ENCODE results near the gene SEPTIN11. TPM values are rescaled to one million over a fixed set of nuclear protein-coding genes. Genes with fewer than 3 reads are reported as not detected.

The SEPTIN11 gene
- total and polyA plus RNA-seq, 9 of the 15 experiments (the other 6 are each of a cell fraction or from before 2014, with no cell fraction given), result 25.7 to 142 (median 84.3) TPM

DNA sequence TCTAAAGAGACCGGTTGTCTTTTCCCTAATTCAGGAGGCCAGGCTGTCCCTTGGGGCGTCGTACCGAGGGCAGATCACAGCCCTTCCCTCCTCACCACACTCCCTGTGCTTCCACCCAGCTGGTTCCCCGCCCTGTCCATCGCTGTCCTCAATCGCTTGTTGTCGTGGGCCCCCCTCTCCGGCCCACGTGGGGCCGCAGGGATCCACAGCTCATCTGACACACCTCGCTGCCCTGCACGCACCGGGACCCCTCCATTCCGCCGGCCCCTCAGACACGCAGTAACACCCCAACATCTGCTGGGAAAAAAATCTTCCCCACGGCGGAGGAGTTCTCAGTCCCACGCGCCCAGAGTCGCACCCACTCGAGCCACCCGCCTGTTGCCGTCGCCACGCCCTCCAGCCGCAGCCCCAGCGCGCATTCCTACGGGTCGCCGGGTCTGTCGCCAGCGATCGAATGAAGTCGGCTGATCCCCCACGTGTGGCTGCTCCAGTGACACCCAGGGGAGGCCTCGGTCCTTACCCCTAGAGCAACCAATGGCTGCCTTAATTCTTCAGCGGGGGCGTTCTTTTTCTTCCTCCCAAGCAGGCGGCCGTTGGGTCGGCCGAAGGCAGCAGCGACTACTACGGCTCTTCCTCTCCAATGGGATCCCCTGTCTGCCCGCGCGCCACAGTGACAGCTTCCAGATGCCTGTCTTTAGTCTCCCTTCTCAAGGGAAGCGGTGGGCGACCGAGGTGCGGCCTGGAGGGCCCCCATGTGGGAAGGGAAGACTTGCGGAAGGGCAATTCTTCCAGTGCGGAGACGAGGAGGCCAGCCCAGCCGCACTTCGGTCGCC, 893 bp upstream of the SEPTIN11 start (continued):
- TF ChIP-seq RAD51 (IDR thresholded peaks at IDR 0.05; ENCODE audit: borderline replicate concordance, low read depth), result no peak
- no peak for TF ChIP-seq CBX5 (IDR thresholded peaks at IDR 0.05; ENCODE audit: borderline replicate concordance, low read depth)
- TF ChIP-seq FOXK2 (conservative IDR thresholded peaks at IDR 0.05 in 1 of 2, IDR thresholded peaks at IDR 0.05 in 1 of 2; ENCODE audit: low read depth in 2 of 2), result peak; percentile 68 to 74; a peak in 3 of 4 replicates
- no peak for TF ChIP-seq KLF10 (CRISPR knock-in tag; IDR thresholded peaks at IDR 0.05)
- TF ChIP-seq TAL1 (IDR thresholded peaks at IDR 0.05), result no peak
- TF ChIP-seq NFIX (CRISPR knock-in tag; IDR thresholded peaks at IDR 0.05; ENCODE audit: low read depth), result no peak
- no peak for TF ChIP-seq ETS2 (tag; IDR thresholded peaks at IDR 0.05; ENCODE audit: borderline replicate concordance, poor library complexity, severe bottlenecking)
- no peak for TF ChIP-seq RBM39 (optimal IDR thresholded peaks at IDR 0.05; ENCODE audit: low read depth, low read length)
- TF ChIP-seq, protein P1, sequence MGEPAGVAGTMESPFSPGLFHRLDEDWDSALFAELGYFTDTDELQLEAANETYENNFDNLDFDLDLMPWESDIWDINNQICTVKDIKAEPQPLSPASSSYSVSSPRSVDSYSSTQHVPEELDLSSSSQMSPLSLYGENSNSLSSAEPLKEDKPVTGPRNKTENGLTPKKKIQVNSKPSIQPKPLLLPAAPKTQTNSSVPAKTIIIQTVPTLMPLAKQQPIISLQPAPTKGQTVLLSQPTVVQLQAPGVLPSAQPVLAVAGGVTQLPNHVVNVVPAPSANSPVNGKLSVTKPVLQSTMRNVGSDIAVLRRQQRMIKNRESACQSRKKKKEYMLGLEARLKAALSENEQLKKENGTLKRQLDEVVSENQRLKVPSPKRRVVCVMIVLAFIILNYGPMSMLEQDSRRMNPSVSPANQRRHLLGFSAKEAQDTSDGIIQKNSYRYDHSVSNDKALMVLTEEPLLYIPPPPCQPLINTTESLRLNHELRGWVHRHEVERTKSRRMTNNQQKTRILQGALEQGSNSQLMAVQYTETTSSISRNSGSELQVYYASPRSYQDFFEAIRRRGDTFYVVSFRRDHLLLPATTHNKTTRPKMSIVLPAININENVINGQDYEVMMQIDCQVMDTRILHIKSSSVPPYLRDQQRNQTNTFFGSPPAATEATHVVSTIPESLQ (CRISPR knock-in tag; IDR thresholded peaks at IDR 0.05), result no peak; the same call in none of the 2 replicates
- TF ChIP-seq, protein P2, sequence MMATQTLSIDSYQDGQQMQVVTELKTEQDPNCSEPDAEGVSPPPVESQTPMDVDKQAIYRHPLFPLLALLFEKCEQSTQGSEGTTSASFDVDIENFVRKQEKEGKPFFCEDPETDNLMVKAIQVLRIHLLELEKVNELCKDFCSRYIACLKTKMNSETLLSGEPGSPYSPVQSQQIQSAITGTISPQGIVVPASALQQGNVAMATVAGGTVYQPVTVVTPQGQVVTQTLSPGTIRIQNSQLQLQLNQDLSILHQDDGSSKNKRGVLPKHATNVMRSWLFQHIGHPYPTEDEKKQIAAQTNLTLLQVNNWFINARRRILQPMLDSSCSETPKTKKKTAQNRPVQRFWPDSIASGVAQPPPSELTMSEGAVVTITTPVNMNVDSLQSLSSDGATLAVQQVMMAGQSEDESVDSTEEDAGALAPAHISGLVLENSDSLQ (IDR thresholded peaks at IDR 0.05), result peak; percentile 34; the same call in 1 of the 2 replicates
- TF ChIP-seq JUND (IDR thresholded peaks at IDR 0.05; ENCODE audit: borderline replicate concordance, low read depth, low read length), result no peak
- TF ChIP-seq JUND (tag; IDR thresholded peaks at IDR 0.05; ENCODE audit: borderline replicate concordance, low read depth, low read length), result no peak
- no peak for TF ChIP-seq SRF (CRISPR knock-in tag; IDR thresholded peaks at IDR 0.05)
- TF ChIP-seq GABPB2 (CRISPR knock-in tag; conservative IDR thresholded peaks at IDR 0.05), result no peak
- TF ChIP-seq HDGF (IDR thresholded peaks at IDR 0.05), result no peak
- no peak for TF ChIP-seq STAT5B (CRISPR knock-in tag; IDR thresholded peaks at IDR 0.05)
